ENCODE measurements around the gene MPST. TPM values are rescaled to one million over a fixed set of nuclear protein-coding genes. Genes with fewer than 3 reads are reported as not detected.

MPST gene
- total RNA-seq, 4 donors from 2014 or later = 131 to 161 (median 146) TPM

DNA sequence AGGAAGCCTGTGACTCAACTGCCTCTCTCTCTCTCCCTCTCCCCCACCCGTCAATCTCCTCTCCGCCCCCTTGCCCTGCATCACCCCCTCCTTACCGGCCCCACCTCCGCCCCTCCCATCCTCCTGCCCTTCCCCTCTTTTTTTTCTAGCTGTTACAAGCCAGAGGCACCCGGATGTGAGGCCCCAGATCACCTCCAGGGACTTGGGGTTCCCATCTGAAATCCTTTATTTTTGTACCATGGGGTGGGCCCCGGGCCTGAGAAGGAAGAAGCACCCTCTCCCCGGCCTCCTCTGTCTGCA lies 42.8 kb downstream of the MPST start:
- no peak overlapping the region for H3K4me3 ChIP-seq
- DNase-seq (no peak), ATAC-seq (no peak)
- in situ Hi-C loops (cut with MboI; ENCODE audit: low sequenced_read_pairs in 4 of 4) (no loop called here), intact Hi-C loops (cut with DNase I; ENCODE audit: low total_unique reads) (no loop called here)
- H3K9me3 ChIP-seq = no peaks in the 10 kb centered on the region
- TF ChIP-seq CTCF (IDR thresholded peaks at IDR 0.05 in 4 of 5, conservative IDR thresholded peaks at IDR 0.05 in 1 of 5) = no peak
- TF ChIP-seq POLR2A (IDR thresholded peaks at IDR 0.05) = no peak
- peaks cover 0 to 2% (median 0%) of the 10 kb centered on the region in 3 donors for H3K27me3 ChIP-seq
- no peaks in the 10 kb centered on the region for H3K4me1 ChIP-seq
- no peak overlapping the region for H3K27ac ChIP-seq
- H3K36me3 ChIP-seq = no peaks in the 10 kb centered on the region

DNA sequence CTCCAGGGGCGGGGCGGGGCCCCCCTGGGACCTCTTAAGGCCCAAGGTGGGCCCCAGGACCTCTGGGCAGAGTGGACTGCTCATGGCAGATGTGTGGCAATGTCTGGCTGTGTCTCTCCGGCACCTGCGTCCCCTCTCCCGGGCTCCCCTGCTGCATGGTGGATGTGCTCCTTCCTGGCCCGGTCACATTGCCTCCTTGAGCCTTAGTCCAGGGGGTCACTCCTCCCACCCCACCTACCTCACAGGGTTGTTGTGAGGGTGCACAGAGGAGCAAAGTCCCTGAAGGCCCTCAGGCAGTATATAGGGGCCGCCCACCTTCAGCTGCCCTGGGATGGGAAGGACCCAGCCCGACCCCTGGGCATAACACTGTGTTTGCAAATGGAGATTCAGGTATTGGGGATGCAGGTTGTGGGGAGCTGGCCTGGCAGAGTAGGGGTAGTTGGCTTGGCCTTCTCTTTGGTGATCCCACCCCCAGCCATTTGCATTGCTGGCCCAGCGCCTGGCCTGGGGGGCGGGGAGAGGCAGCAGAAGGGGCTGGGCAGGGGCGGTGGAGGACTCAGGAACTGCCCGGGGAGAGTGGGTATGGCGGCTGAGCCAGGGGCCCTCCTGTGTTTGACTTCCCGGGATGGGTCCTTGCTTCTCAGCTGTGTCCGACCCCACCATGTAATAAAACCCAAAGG lies 43.3 kb downstream of the MPST start:
- Histone ChIP-seq H3K27ac (no peak overlapping the region), H3K4me1 (no peaks in the 10 kb centered on the region), H3K36me3 (no peaks in the 10 kb centered on the region), H3K27me3 (peaks cover 0 to 2% (median 0%) of the 10 kb centered on the region in 3 donors), H3K4me3 (no peak overlapping the region), H3K9me3 (no peaks in the 10 kb centered on the region)
- intact Hi-C loops (cut with DNase I; ENCODE audit: low total_unique reads) (no loop called here), in situ Hi-C loops (cut with MboI; ENCODE audit: low sequenced_read_pairs in 4 of 4) (no loop called here)
- ATAC-seq (no peak), DNase-seq (no peak)
- TF ChIP-seq CTCF (IDR thresholded peaks at IDR 0.05 in 4 of 5, conservative IDR thresholded peaks at IDR 0.05 in 1 of 5) (no peak), POLR2A (IDR thresholded peaks at IDR 0.05) (no peak)

DNA sequence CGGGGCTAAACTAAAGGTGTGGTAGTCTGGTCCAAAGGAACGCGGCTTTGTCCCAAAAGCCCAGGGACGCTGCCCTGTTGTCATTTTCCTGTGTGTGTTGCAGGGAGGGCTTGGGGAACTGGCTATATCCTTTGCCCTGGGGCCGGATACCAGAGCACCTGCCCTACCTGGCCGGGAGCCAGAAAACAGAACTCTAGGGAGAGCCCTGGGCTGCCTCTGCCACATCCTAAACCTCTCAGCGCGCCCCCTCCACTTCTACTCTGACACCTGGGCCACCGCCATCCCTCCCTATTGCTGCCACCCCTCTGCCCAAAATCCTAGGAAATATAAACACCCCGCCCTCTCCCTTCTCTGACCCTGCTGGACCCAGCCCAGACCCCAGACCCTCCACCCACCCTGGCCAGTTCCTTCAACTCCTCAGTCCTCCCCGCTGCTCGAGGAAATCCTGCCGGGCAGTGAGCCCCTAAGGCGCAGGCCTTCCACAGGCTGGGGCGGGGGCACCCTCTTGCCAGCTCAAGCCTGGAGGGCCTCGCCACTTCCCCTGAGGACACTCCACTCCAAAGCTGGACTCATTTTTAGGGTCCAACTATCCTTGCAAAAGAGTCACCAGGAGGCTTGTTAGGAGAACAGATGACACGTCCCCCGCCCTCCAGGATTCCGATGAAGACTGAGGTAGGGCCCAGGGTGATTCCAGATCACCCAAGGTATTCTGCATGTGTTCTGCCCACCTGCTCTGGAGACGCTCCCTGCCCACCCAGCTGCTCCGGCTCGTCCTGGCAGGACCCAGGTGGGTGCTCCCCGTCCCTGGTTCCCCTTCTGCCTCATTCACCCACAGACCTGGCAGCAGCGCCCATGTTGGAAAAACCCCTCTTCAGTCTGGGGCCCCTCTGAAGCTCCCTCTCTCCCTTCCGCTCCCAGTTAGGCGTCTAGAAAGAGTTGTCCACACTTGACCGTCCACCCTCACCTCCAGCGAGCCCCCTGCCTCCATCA lies 44.2 kb downstream of the MPST start:
- in situ Hi-C loops (cut with MboI; ENCODE audit: low sequenced_read_pairs in 4 of 4) (no loop called here), intact Hi-C loops (cut with DNase I; ENCODE audit: low total_unique reads) (no loop called here)
- TF ChIP-seq POLR2A (IDR thresholded peaks at IDR 0.05) = no peak
- no peak for TF ChIP-seq CTCF (IDR thresholded peaks at IDR 0.05 in 4 of 5, conservative IDR thresholded peaks at IDR 0.05 in 1 of 5)
- Histone ChIP-seq H3K4me1 (no peaks in the 10 kb centered on the region), H3K36me3 (no peaks in the 10 kb centered on the region), H3K27ac (no peak overlapping the region), H3K9me3 (no peaks in the 10 kb centered on the region), H3K4me3 (no peak overlapping the region), H3K27me3 (peaks cover 7 to 8% (median 8%) of the 10 kb centered on the region in 3 donors)
- no peak for DNase-seq
- no peak for ATAC-seq

DNA sequence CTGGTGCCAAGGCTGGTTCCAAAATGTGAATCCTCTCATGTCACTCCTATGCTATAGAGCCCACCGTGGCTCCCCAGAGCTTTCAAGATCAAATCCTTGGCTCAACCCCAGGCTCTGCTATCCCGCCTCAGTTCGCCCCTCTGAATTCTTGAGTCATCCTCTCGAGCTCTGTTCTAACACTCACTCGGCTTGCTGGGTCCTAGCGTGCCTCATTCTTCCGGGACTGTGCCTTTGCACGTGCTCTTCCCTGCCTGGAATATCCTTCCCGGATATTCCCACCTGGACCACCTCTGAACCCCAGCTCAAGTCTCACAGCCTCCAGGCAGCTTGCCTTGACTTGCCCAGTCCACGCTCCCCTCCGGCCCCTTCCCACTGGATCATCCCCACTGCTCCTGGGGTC lies 45.0 kb downstream of the MPST start:
- in situ Hi-C loops (cut with MboI; ENCODE audit: low sequenced_read_pairs in 4 of 4) (no loop called here), intact Hi-C loops (cut with DNase I; ENCODE audit: low total_unique reads) (no loop called here)
- no peak for DNase-seq
- no peaks in the 10 kb centered on the region for H3K4me1 ChIP-seq
- no peaks in the 10 kb centered on the region for H3K9me3 ChIP-seq
- no peak for ATAC-seq
- H3K27ac ChIP-seq = no peak overlapping the region
- TF ChIP-seq CTCF (IDR thresholded peaks at IDR 0.05 in 4 of 5, conservative IDR thresholded peaks at IDR 0.05 in 1 of 5) (no peak), POLR2A (IDR thresholded peaks at IDR 0.05) (no peak)
- no peak overlapping the region for H3K4me3 ChIP-seq
- no peaks in the 10 kb centered on the region for H3K36me3 ChIP-seq
- peaks cover 13 to 16% (median 15%) of the 10 kb centered on the region in 3 donors for H3K27me3 ChIP-seq
